Fibroblast of lung (primary cell): ENCODE results near the gene YES1. TPM values are rescaled to one million over a fixed set of nuclear protein-coding genes. Genes with fewer than 3 reads are reported as not detected.

Experiments
- DNase-seq, 2 donors: peaks; one replicate each; pipeline versions ENCODE4 v3.0.0 to v3.0.0-alpha.2; 2010; ENCODE audit warnings: low read depth in 2 of 2
- H2AFZ ChIP-seq: 2 replicates; pipeline ENCODE4 v1.5.1; 2012; ENCODE audit warnings: low read length, control low read depth, inconsistent platforms
- H3K27ac ChIP-seq: 2 replicates; pipeline ENCODE4 v1.5.1; 2011; ENCODE audit warnings: low read length, control low read depth; ENCODE audit not compliant: insufficient read depth
- H3K27me3 ChIP-seq: 2 replicates; pipeline ENCODE4 v1.5.1; 2011; ENCODE audit warnings: mild to moderate bottlenecking, low read length; ENCODE audit not compliant: control insufficient read depth, insufficient read depth
- H3K36me3 ChIP-seq: 2 replicates; pipeline ENCODE4 v1.5.1; 2011; ENCODE audit warnings: low read length; ENCODE audit not compliant: control insufficient read depth, insufficient read depth
- H3K4me1 ChIP-seq: 2 replicates; pipeline ENCODE4 v1.5.1; 2011; ENCODE audit warnings: low read length; ENCODE audit not compliant: control insufficient read depth, insufficient read depth; ENCODE audit errors: extremely low read depth
- H3K4me2 ChIP-seq: 2 replicates; pipeline ENCODE4 v1.5.1; 2011; ENCODE audit warnings: low read length, control low read depth; ENCODE audit not compliant: insufficient read depth; ENCODE audit errors: extremely low read depth
- H3K4me3 ChIP-seq, 4 experiments: fragments of 200-600 bp in 1 of 4; sonication (generic) in 1 of 4; replicated peaks in 1 of 4; 2 replicates each; pipeline ENCODE4 v1.5.1; 2011 to 2016; ENCODE audit warnings: low read length in 4 of 4, low read depth in 3 of 4, mild to moderate bottlenecking in 3 of 4, control low read depth in 2 of 4, inconsistent platforms in 1 of 4, mixed read lengths in 1 of 4; ENCODE audit not compliant: insufficient read depth in 1 of 4; ENCODE audit errors: control extremely low read depth in 1 of 4
- H3K79me2 ChIP-seq: 2 replicates; pipeline ENCODE4 v1.5.1; 2012; ENCODE audit warnings: mild to moderate bottlenecking, low read length, inconsistent platforms; ENCODE audit not compliant: control insufficient read depth, insufficient read depth
- H3K9ac ChIP-seq: 2 replicates; pipeline ENCODE4 v1.5.1; 2011; ENCODE audit warnings: mild to moderate bottlenecking, low read length, control low read depth; ENCODE audit not compliant: insufficient read depth
- H3K9me3 ChIP-seq: 2 replicates; pipeline ENCODE4 v1.5.1; 2012; ENCODE audit warnings: low read depth, low read length; ENCODE audit not compliant: control insufficient read depth, insufficient read depth
- H4K20me1 ChIP-seq: 2 replicates; pipeline ENCODE4 v1.5.1; 2011; ENCODE audit warnings: low read length; ENCODE audit not compliant: control insufficient read depth, insufficient read depth; ENCODE audit errors: extremely low read depth
- EZH2 ChIP-seq: IDR thresholded peaks from 2 replicates; pipeline ENCODE4 v1.5.1; 2012; ENCODE audit warnings: low read length, control low read depth, mild to moderate bottlenecking; ENCODE audit errors: missing control alignments
- polyA plus RNA-seq, 2 donors: library from polyadenylated mRNA; depleted of rRNA in 1 of 2; stranded (reverse) in 1 of 2; unstranded in 1 of 2; fragments of >200 nt; gene quantifications; 2 replicates each; pipeline ENCODE4 v1.2.1, GENCODE V29; 2011 to 2012; ENCODE audit warnings: missing spikeins in 1 of 2
- total RNA-seq: library from RNA; depleted of rRNA; stranded (reverse); fragments of >200 nt; gene quantifications from 2 replicates; pipeline ENCODE4 v1.2.1, GENCODE V29; 2014
- TF ChIP-seq, protein P1 (sequence below), 2 donors: IDR thresholded peaks in 1 of 2; conservative IDR thresholded peaks in 1 of 2; 1 replicate in 1 of 2; 2 replicates in 1 of 2; pipeline ENCODE4 v1.5.1; 2011 to 2012; ENCODE audit warnings: low read length in 2 of 2, control low read depth in 1 of 2, inconsistent platforms in 1 of 2, low read depth in 1 of 2, mild to moderate bottlenecking in 1 of 2

Gene YES1
- total and polyA plus RNA-seq, 2 donors (not counting 1 experiment from before 2014, with no cell fraction given): 26.6 to 49.5 TPM

DNA sequence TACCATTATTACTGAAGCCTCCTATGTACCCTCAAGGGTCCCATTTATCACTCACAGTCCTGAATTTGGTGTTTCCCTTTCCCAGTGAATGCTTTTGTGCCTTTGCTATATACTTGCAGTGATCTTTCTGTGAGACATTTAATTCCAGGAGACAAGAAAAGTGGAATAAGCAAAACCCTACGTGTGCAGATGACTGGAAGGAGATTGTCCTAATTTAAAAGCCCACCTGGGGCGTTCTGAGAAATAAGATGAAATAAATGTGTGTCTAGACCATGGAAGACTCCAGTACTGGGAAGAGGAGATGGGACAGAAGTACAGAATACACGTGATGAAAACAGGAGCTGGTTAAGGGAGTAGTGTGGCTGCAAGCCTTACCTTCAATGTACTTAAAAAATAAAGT lies 135.3 kb downstream of the YES1 start:
- H3K4me3 ChIP-seq: no peak overlapping the region
- H2AFZ ChIP-seq: no peak overlapping the region
- no peaks in the 10 kb centered on the region for H4K20me1 ChIP-seq
- H3K4me1 ChIP-seq: no peaks in the 10 kb centered on the region
- H3K27ac ChIP-seq: no peak overlapping the region
- no peaks in the 10 kb centered on the region for H3K27me3 ChIP-seq
- no peak overlapping the region for H3K4me2 ChIP-seq
- H3K36me3 ChIP-seq: peaks cover 19% of the 10 kb centered on the region
- DNase-seq: no peak
- no peak overlapping the region for H3K9ac ChIP-seq
- TF ChIP-seq, protein P1, sequence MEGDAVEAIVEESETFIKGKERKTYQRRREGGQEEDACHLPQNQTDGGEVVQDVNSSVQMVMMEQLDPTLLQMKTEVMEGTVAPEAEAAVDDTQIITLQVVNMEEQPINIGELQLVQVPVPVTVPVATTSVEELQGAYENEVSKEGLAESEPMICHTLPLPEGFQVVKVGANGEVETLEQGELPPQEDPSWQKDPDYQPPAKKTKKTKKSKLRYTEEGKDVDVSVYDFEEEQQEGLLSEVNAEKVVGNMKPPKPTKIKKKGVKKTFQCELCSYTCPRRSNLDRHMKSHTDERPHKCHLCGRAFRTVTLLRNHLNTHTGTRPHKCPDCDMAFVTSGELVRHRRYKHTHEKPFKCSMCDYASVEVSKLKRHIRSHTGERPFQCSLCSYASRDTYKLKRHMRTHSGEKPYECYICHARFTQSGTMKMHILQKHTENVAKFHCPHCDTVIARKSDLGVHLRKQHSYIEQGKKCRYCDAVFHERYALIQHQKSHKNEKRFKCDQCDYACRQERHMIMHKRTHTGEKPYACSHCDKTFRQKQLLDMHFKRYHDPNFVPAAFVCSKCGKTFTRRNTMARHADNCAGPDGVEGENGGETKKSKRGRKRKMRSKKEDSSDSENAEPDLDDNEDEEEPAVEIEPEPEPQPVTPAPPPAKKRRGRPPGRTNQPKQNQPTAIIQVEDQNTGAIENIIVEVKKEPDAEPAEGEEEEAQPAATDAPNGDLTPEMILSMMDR (conservative IDR thresholded peaks at IDR 0.05 in 1 of 2, IDR thresholded peaks at IDR 0.05 in 1 of 2; ENCODE audit: low read depth in 1 of 2, low read length in 2 of 2): no peak
- no peak for TF ChIP-seq EZH2
- H3K79me2 ChIP-seq: no peaks in the 10 kb centered on the region
- H3K9me3 ChIP-seq: no peaks in the 10 kb centered on the region

DNA sequence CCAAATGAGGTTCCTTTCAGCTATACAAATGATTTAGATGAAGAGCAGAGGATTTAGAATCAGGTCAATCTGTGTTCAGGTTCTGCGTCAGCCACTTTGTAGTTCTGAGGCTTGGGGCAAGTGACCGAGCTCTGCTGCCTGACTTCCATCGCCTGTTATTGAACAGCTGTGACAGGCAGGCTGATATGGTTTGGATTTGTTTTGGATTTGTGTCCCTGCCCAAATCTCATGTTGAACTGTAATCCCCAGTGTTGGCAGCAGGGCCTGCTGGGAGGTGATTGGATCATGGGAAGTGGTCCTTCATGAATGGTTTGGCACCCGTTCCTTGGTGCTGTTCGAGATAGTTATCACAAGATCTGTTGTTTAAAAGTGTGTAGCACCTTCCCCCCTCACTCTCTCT lies 136.0 kb downstream of the YES1 start:
- Histone ChIP-seq H3K4me1 (no peaks in the 10 kb centered on the region), H3K36me3 (peaks cover 18% of the 10 kb centered on the region), H3K79me2 (no peaks in the 10 kb centered on the region), H2AFZ (no peak overlapping the region), H3K4me2 (no peak overlapping the region), H4K20me1 (no peaks in the 10 kb centered on the region), H3K27ac (no peak overlapping the region), H3K4me3 (no peak overlapping the region), H3K9ac (no peak overlapping the region), H3K9me3 (no peaks in the 10 kb centered on the region), H3K27me3 (no peaks in the 10 kb centered on the region)
- DNase-seq: no peak
- TF ChIP-seq EZH2: no peak
- TF ChIP-seq, protein P1 (conservative IDR thresholded peaks at IDR 0.05 in 1 of 2, IDR thresholded peaks at IDR 0.05 in 1 of 2; ENCODE audit: low read depth in 1 of 2, low read length in 2 of 2): no peak

DNA sequence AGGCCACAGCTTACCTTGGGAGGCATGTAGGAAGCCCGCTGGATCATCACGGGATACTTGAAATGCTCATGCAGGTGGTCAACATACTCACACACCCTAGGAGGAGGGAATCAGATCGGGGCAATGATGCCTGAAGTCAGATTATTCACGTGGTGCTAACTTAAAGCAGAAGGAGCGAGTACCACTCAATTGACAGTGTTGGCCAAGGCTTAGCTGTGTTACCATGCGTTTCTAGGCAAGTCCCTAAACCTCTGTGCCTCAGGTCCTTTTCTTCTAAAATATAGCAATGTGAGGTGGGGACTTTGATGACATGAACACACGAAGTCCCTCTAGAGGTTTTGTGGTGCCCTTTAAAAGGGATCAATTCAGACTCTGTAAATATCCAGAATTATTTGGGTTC lies 136.7 kb downstream of the YES1 start:
- no peak overlapping the region for H3K27ac ChIP-seq
- peaks cover 22% of the 10 kb centered on the region for H3K36me3 ChIP-seq

More for the DNA sequence above, 136.7 kb downstream of the YES1 start:
- no peak for TF ChIP-seq EZH2
- TF ChIP-seq, protein P1 (conservative IDR thresholded peaks at IDR 0.05 in 1 of 2, IDR thresholded peaks at IDR 0.05 in 1 of 2; ENCODE audit: low read depth in 1 of 2, low read length in 2 of 2): no peak
- no peak for DNase-seq
- no peaks in the 10 kb centered on the region for H3K4me1 ChIP-seq
- no peaks in the 10 kb centered on the region for H4K20me1 ChIP-seq
- H3K79me2 ChIP-seq: no peaks in the 10 kb centered on the region
- H3K9ac ChIP-seq: no peak overlapping the region
- H3K4me3 ChIP-seq: no peak overlapping the region
- no peak overlapping the region for H2AFZ ChIP-seq
- no peaks in the 10 kb centered on the region for H3K27me3 ChIP-seq
- no peaks in the 10 kb centered on the region for H3K9me3 ChIP-seq
- no peak overlapping the region for H3K4me2 ChIP-seq
